ENCODE results near the gene SP1. TPM values are rescaled to one million over a fixed set of nuclear protein-coding genes. Genes with fewer than 3 reads are reported as not detected.

The SP1 gene
- total and polyA plus RNA-seq, 9 of the 15 experiments (the other 6 are each of a cell fraction or from before 2014, with no cell fraction given) = 8.0 to 65.5 (median 41.6) TPM

- no peak for TF ChIP-seq GTF3C2 (IDR thresholded peaks at IDR 0.05; ENCODE audit: borderline replicate concordance, extremely low read depth, insufficient read length)
- TF ChIP-seq VEZF1 (CRISPR knock-in tag; IDR thresholded peaks at IDR 0.05) = peak; percentile 27; the same call in 1 of the 2 replicates
- no peak for TF ChIP-seq ZNF212 (CRISPR knock-in tag; IDR thresholded peaks at IDR 0.05)
- no peak for TF ChIP-seq ZNF124 (CRISPR knock-in tag; IDR thresholded peaks at IDR 0.05)
- TF ChIP-seq PRDM10 (IDR thresholded peaks at IDR 0.05; ENCODE audit: partially characterized antibody) = no peak
- TF ChIP-seq NONO (IDR thresholded peaks at IDR 0.05; ENCODE audit: low read depth in 2 of 2, low read length in 1 of 2) = no peak
- TF ChIP-seq THAP7 (CRISPR knock-in tag; IDR thresholded peaks at IDR 0.05) = no peak
- no peak for TF ChIP-seq CEBPZ (IDR thresholded peaks at IDR 0.05; ENCODE audit: borderline replicate concordance, low read depth, low read length)
- no peak for TF ChIP-seq ZNF449 (CRISPR knock-in tag; IDR thresholded peaks at IDR 0.05)
Observed at GRCh38 chr12:53381731-53382630, 2.0 kb downstream of the SP1 start (continued).
